BE2C (cell line): Measurements from ENCODE around the gene CCNO. TPM values are rescaled to one million over a fixed set of nuclear protein-coding genes. Genes with fewer than 3 reads are reported as not detected.

Source experiments
- DNase-seq: peaks from one replicate; pipeline ENCODE4 v3.0.0-alpha.2; 2020
- H3K27me3 ChIP-seq: fragments of 250-450 bp; sonication (Bioruptor Pico); 2 replicates; pipeline ENCODE4 v1.5.1; 2020; ENCODE audit warnings: mild to moderate bottlenecking
- H3K36me3 ChIP-seq: fragments of 250-450 bp; sonication (Bioruptor Pico); 2 replicates; pipeline ENCODE4 v1.5.1; 2020; ENCODE audit warnings: mild to moderate bottlenecking
- H3K4me1 ChIP-seq: fragments of 250-450 bp; sonication (Bioruptor Pico); 2 replicates; pipeline ENCODE4 v1.5.1; 2020
- H3K4me3 ChIP-seq: 2 replicates; pipeline ENCODE4 v1.5.1; 2011; ENCODE audit warnings: low read depth, low read length
- H3K9me3 ChIP-seq: fragments of 250-450 bp; sonication (Bioruptor Pico); 2 replicates; pipeline ENCODE4 v1.5.1; 2020
- CTCF ChIP-seq: IDR thresholded peaks from 2 replicates; pipeline ENCODE4 v1.5.1; 2012; ENCODE audit warnings: mild to moderate bottlenecking, low read depth, low read length
- polyA plus RNA-seq: library from polyadenylated mRNA; unstranded; fragments of >200 nt; gene quantifications from one replicate; pipeline ENCODE4 v1.2.1, GENCODE V29; 2012; ENCODE audit warnings: low read depth, missing spikeins; ENCODE audit not compliant: insufficient read length, insufficient read depth

The CCNO gene
- not detected for polyA plus RNA-seq

GRCh38 chr5:55232985-55233928 lies at the start of gene CCNO:
Gene CCNO (minus strand): TSS chr5:55233608. CDS start chr5:55233523, 85 bp downstream.
- no peak for TF ChIP-seq CTCF
- H3K4me1 ChIP-seq: no peaks in the 10 kb centered on the region
- peaks cover 73% of the 10 kb centered on the region for H3K27me3 ChIP-seq
- H3K4me3 ChIP-seq: peak within 1 kb of the TSS; percentile 61
- no peaks in the 10 kb centered on the region for H3K9me3 ChIP-seq
- DNase-seq: peak; percentile 81
- no peaks in the 10 kb centered on the region for H3K36me3 ChIP-seq

- DNase-seq: no peak
- Histone ChIP-seq H3K27me3 (no peaks in the 10 kb centered on the region), H3K4me3 (no peak overlapping the region), H3K9me3 (no peaks in the 10 kb centered on the region), H3K36me3 (peaks cover 63% of the 10 kb centered on the region), H3K4me1 (no peaks in the 10 kb centered on the region)
- TF ChIP-seq CTCF: no peak
These were observed 45.4 kb upstream of the CCNO start for GRCh38 chr5:55278778-55279177.

GRCh38 chr5:55276771-55277170 lies 43.4 kb upstream of the CCNO start:
- Histone ChIP-seq H3K36me3 (peaks cover 62% of the 10 kb centered on the region), H3K27me3 (no peaks in the 10 kb centered on the region), H3K4me1 (no peaks in the 10 kb centered on the region), H3K4me3 (no peak overlapping the region), H3K9me3 (no peaks in the 10 kb centered on the region)
- TF ChIP-seq CTCF: no peak
- no peak for DNase-seq

- Histone ChIP-seq H3K4me3 (no peak overlapping the region), H3K9me3 (no peaks in the 10 kb centered on the region), H3K36me3 (peaks cover 37% of the 10 kb centered on the region), H3K27me3 (no peaks in the 10 kb centered on the region), H3K4me1 (no peaks in the 10 kb centered on the region)
- DNase-seq: no peak
- TF ChIP-seq CTCF: no peak
These were observed 24.9 kb upstream of the CCNO start for GRCh38 chr5:55258339-55258738.

- Histone ChIP-seq H3K9me3 (no peaks in the 10 kb centered on the region), H3K4me1 (no peaks in the 10 kb centered on the region), H3K27me3 (no peaks in the 10 kb centered on the region; the same call in 1 of the 2 replicates), H3K4me3 (no peak overlapping the region), H3K36me3 (peaks cover 21% of the 10 kb centered on the region)
- no peak for DNase-seq
- TF ChIP-seq CTCF: no peak
These were observed 21.4 kb upstream of the CCNO start for GRCh38 chr5:55254802-55255201.

- Histone ChIP-seq H3K4me3 (no peak overlapping the region), H3K36me3 (no peaks in the 10 kb centered on the region), H3K9me3 (no peaks in the 10 kb centered on the region), H3K4me1 (no peaks in the 10 kb centered on the region), H3K27me3 (no peaks in the 10 kb centered on the region; the same call in 1 of the 2 replicates)
- TF ChIP-seq CTCF: no peak
- DNase-seq: no peak
These were observed 16.7 kb upstream of the CCNO start for GRCh38 chr5:55250064-55250463.
